GM12878 (cell line): ENCODE data around the gene HMGN1.

Experiments
- ATF3 ChIP-seq: IDR thresholded peaks from 2 replicates; pipeline ENCODE4 v1.6.1; 2011; ENCODE audit warnings: low read depth, mild to moderate bottlenecking, low read length, moderate library complexity, borderline replicate concordance; ENCODE audit errors: extremely low read depth
- CEBPB ChIP-seq, 2 experiments: fragments of 150-350 bp in 1 of 2; IDR thresholded peaks; 2 replicates each; pipeline ENCODE4 v1.6.1; 2012 to 2014; ENCODE audit warnings: low read depth in 2 of 2, low read length in 2 of 2, borderline replicate concordance in 1 of 2, inconsistent platforms in 1 of 2
- CTCF ChIP-seq, 3 experiments: IDR thresholded peaks in 2 of 3; conservative IDR thresholded peaks in 1 of 3; 2 replicates each; pipeline ENCODE4 v1.5.1; 2011; ENCODE audit warnings: low read depth in 3 of 3, low read length in 3 of 3, mild to moderate bottlenecking in 3 of 3, control low read depth in 2 of 3, moderate library complexity in 2 of 3, inconsistent platforms in 1 of 3, mixed read lengths in 1 of 3; ENCODE audit not compliant: control insufficient read depth in 2 of 3, insufficient read depth in 1 of 3; ENCODE audit errors: extremely low read depth in 1 of 3
- ESRRA ChIP-seq: IDR thresholded peaks from 2 replicates; pipeline ENCODE4 v1.6.1; 2012; ENCODE audit warnings: mild to moderate bottlenecking, low read length, improper control_type of control experiment
- HDGF ChIP-seq: fragments of 450-650 bp; IDR thresholded peaks from 2 replicates; pipeline ENCODE4 v1.6.1; 2016; ENCODE audit warnings: antibody characterized with exemption
- IRF3 ChIP-seq: fragments of 450-650 bp; IDR thresholded peaks from 2 replicates; pipeline ENCODE4 v1.6.1; 2014; ENCODE audit warnings: mild to moderate bottlenecking
- MYC ChIP-seq: IDR thresholded peaks from 2 replicates; pipeline ENCODE4 v1.6.1; 2011; ENCODE audit warnings: mild to moderate bottlenecking, low read length, moderate library complexity, inconsistent platforms; ENCODE audit not compliant: insufficient read depth, insufficient replicate concordance, insufficient read length, severe bottlenecking
- POLR2A ChIP-seq: IDR thresholded peaks from 2 replicates; pipeline ENCODE4 v1.6.1; 2011; ENCODE audit warnings: low read depth, mild to moderate bottlenecking, low read length
- POLR2AphosphoS5 ChIP-seq: IDR thresholded peaks from 2 replicates; pipeline ENCODE4 v1.6.1; 2011; ENCODE audit warnings: mild to moderate bottlenecking, low read length, inconsistent platforms
- RAD51 ChIP-seq: fragments of 450-650 bp; IDR thresholded peaks from 2 replicates; pipeline ENCODE4 v1.6.1; 2016; ENCODE audit warnings: moderate library complexity, mild to moderate bottlenecking, inconsistent platforms
- RELA ChIP-seq: fragments of 450-650 bp; IDR thresholded peaks from 2 replicates; pipeline ENCODE4 v1.8.0; 2014; ENCODE audit warnings: borderline replicate concordance; ENCODE audit not compliant: partially characterized antibody
- SKIL ChIP-seq: fragments of 450-650 bp; IDR thresholded peaks from 2 replicates; pipeline ENCODE4 v1.6.1; 2017; ENCODE audit warnings: mild to moderate bottlenecking, low read depth, inconsistent platforms; ENCODE audit not compliant: poor library complexity, severe bottlenecking
- SREBF2 ChIP-seq: IDR thresholded peaks from 2 replicates; pipeline ENCODE4 v1.6.1; 2012; ENCODE audit warnings: mild to moderate bottlenecking, low read length
- TF ChIP-seq, protein P1 (sequence below): fragments of 450-650 bp; formaldehyde crosslinking; IDR thresholded peaks from 2 replicates; pipeline ENCODE4 v1.4.0; 2022; ENCODE audit warnings: mild to moderate bottlenecking, moderate library complexity

GRCh38 chr21:39381009-39381408 is 32.1 kb upstream of the HMGN1 start:
- TF ChIP-seq POLR2AphosphoS5 (no peak), CTCF (IDR thresholded peaks at IDR 0.05 in 2 of 3, conservative IDR thresholded peaks at IDR 0.05 in 1 of 3; ENCODE audit: control insufficient read depth in 2 of 3, extremely low read depth in 1 of 3, insufficient read depth in 1 of 3, low read depth in 3 of 3, low read length in 3 of 3) (no peak), MYC (no peak), SREBF2 (no peak), ESRRA (no peak), HDGF (no peak), ATF3 (no peak), CEBPB (IDR thresholded peaks at IDR 0.05; ENCODE audit: borderline replicate concordance in 1 of 2, low read depth in 2 of 2, low read length in 2 of 2) (no peak), SKIL (no peak), RELA (no peak), RAD51 (no peak), POLR2A (no peak), IRF3 (no peak)
- TF ChIP-seq, protein P1, sequence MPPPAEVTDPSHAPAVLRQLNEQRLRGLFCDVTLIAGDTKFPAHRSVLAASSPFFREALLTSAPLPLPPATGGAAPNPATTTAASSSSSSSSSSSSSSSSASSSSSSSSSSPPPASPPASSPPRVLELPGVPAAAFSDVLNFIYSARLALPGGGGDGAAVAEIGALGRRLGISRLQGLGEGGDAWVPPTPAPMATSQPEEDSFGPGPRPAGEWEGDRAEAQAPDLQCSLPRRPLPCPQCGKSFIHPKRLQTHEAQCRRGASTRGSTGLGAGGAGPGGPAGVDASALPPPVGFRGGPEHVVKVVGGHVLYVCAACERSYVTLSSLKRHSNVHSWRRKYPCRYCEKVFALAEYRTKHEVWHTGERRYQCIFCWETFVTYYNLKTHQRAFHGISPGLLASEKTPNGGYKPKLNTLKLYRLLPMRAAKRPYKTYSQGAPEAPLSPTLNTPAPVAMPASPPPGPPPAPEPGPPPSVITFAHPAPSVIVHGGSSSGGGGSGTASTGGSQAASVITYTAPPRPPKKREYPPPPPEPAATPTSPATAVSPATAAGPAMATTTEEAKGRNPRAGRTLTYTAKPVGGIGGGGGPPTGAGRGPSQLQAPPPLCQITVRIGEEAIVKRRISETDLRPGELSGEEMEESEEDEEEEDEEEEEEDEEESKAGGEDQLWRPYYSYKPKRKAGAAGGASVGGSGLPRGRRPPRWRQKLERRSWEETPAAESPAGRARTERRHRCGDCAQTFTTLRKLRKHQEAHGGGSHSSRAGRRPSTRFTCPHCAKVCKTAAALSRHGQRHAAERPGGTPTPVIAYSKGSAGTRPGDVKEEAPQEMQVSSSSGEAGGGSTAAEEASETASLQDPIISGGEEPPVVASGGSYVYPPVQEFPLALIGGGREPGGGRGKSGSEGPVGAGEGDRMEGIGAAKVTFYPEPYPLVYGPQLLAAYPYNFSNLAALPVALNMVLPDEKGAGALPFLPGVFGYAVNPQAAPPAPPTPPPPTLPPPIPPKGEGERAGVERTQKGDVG = no peak
